H1 (cell line): ENCODE data around the gene KRTAP5-6. TPM values are rescaled to one million over a fixed set of nuclear protein-coding genes. Genes with fewer than 3 reads are reported as not detected.

Source experiments
- CTCF ChIA-PET: fragments of 300-600 bp; sonication (Branson Sonifier 250); formaldehyde crosslinking; loops from one replicate; lab custom pipeline; 2021; ENCODE audit not compliant: partially characterized antibody; lab: Charles Lee
- POLR2A ChIA-PET: fragments of 300-600 bp; sonication (Branson Sonifier 250); formaldehyde crosslinking; loops from one replicate; lab custom pipeline; 2021; ENCODE audit warnings: inconsistent platforms; ENCODE audit not compliant: partially characterized antibody; lab: Charles Lee
- DNase-seq, 2 experiments: peaks; one replicate each; pipeline versions ENCODE4 v3.0.0 to v3.0.0-alpha.2; 2010 to 2022; ENCODE audit warnings: low spot score in 2 of 2, low read depth in 1 of 2, mixed read lengths in 1 of 2
- FAIRE-seq: peaks from 2 replicates; lab custom pipeline; 2011; peaks lifted over from hg19 to GRCh38; lab: Jason Lieb, UNC
- H2AFZ ChIP-seq: 2 replicates; pipeline ENCODE4 v1.8.1; 2012; ENCODE audit warnings: low read length, inconsistent platforms
- H2AK5ac ChIP-seq: 2 replicates; pipeline ENCODE4 v1.6.1; 2013; ENCODE audit warnings: low read depth, low read length
- H2BK120ac ChIP-seq: replicated peaks from 2 replicates; pipeline ENCODE3; 2013; ENCODE audit warnings: low read depth, low read length, inconsistent platforms
- H2BK12ac ChIP-seq: 2 replicates; pipeline ENCODE4 v1.6.1; 2013; ENCODE audit warnings: low read depth, low read length
- H2BK15ac ChIP-seq: 2 replicates; pipeline ENCODE4 v1.6.1; 2013; ENCODE audit warnings: low read length
- H2BK20ac ChIP-seq: 2 replicates; pipeline ENCODE4 v1.6.1; 2013; ENCODE audit warnings: low read length
- H2BK5ac ChIP-seq: 2 replicates; pipeline ENCODE4 v1.6.1; 2013; ENCODE audit warnings: low read depth, low read length
- H3K14ac ChIP-seq: 2 replicates; pipeline ENCODE4 v1.6.1; 2013; ENCODE audit warnings: inconsistent platforms; ENCODE audit not compliant: insufficient read length
- H3K18ac ChIP-seq: 2 replicates; pipeline ENCODE4 v1.6.1; 2013; ENCODE audit warnings: low read length; ENCODE audit errors: extremely low read depth
- H3K23ac ChIP-seq: 2 replicates; pipeline ENCODE4 v1.6.1; 2013; ENCODE audit warnings: inconsistent platforms; ENCODE audit not compliant: insufficient read length
- H3K23me2 ChIP-seq: 2 replicates; pipeline ENCODE4 v1.6.1; 2013; ENCODE audit warnings: low read depth, low read length
- H3K27ac ChIP-seq: 2 replicates; pipeline ENCODE4 v1.6.1; 2011; ENCODE audit warnings: low read depth, low read length, inconsistent platforms
- H3K27me3 ChIP-seq, 4 experiments: replicated peaks in 1 of 4; 1 replicate in 1 of 4; 2 replicates in 3 of 4; pipeline versions ENCODE4 v1.6.1 to v1.8.1; 2011 to 2013; ENCODE audit warnings: low read length in 3 of 4, mild to moderate bottlenecking in 3 of 4, inconsistent platforms in 2 of 4, mixed read lengths in 2 of 4, moderate library complexity in 1 of 4; ENCODE audit not compliant: control insufficient read depth in 3 of 4, insufficient read depth in 3 of 4; ENCODE audit errors: extremely low read depth in 1 of 4
- H3K36me3 ChIP-seq, 4 experiments: 2 replicates each; pipeline versions ENCODE4 v1.6.1 to v1.8.1; 2011 to 2013; ENCODE audit warnings: mild to moderate bottlenecking in 4 of 4, low read length in 3 of 4, moderate library complexity in 2 of 4, control low read depth in 1 of 4, inconsistent platforms in 1 of 4; ENCODE audit not compliant: insufficient read depth in 4 of 4, control insufficient read depth in 2 of 4
- H3K4ac ChIP-seq: replicated peaks from 2 replicates; pipeline ENCODE3; 2013; ENCODE audit warnings: low read length, low read depth, mixed read lengths, inconsistent platforms; ENCODE audit not compliant: insufficient read length
- H3K4me1 ChIP-seq, 4 experiments: replicated peaks in 1 of 4; 1 replicate in 1 of 4; 2 replicates in 3 of 4; pipeline versions ENCODE4 v1.6.1 to v1.8.1; 2011 to 2013; ENCODE audit warnings: low read length in 3 of 4, inconsistent platforms in 2 of 4, mixed read lengths in 1 of 4; ENCODE audit not compliant: insufficient read depth in 4 of 4, control insufficient read depth in 3 of 4
- H3K4me2 ChIP-seq, 2 experiments: 2 replicates each; pipeline versions ENCODE4 v1.6.1 to v1.8.1; 2011 to 2013; ENCODE audit warnings: low read depth in 2 of 2, low read length in 2 of 2, control low read depth in 1 of 2, inconsistent platforms in 1 of 2, mild to moderate bottlenecking in 1 of 2; ENCODE audit not compliant: insufficient read depth in 1 of 2
- H3K4me3 ChIP-seq, 4 experiments: fragments of 200-600, 300-600 bp in 1 of 4; sonication (generic), shearing (Covaris generic), sonication (Bioruptor Twin) in 1 of 4; 2 replicates each; pipeline versions ENCODE4 v1.5.1 to v1.8.1; 2011 to 2016; ENCODE audit warnings: low read length in 4 of 4, low read depth in 3 of 4, control low read depth in 2 of 4, inconsistent platforms in 2 of 4, mild to moderate bottlenecking in 2 of 4, mixed read lengths in 1 of 4, moderate library complexity in 1 of 4; ENCODE audit not compliant: insufficient read depth in 2 of 4; ENCODE audit errors: extremely low read depth in 1 of 4
- H3K56ac ChIP-seq: replicated peaks from 2 replicates; pipeline ENCODE3; 2013; ENCODE audit warnings: low read depth, mild to moderate bottlenecking, mixed read lengths, low read length, inconsistent platforms; ENCODE audit not compliant: insufficient read length
- H3K79me1 ChIP-seq: 2 replicates; pipeline ENCODE4 v1.6.1; 2013; ENCODE audit warnings: low read depth, low read length, control low read depth
- H3K79me2 ChIP-seq, 2 experiments: 2 replicates each; pipeline versions ENCODE4 v1.6.1 to v1.8.1; 2012 to 2013; ENCODE audit warnings: low read length in 2 of 2, mild to moderate bottlenecking in 2 of 2, inconsistent platforms in 1 of 2; ENCODE audit not compliant: insufficient read depth in 2 of 2, control insufficient read depth in 1 of 2
- H3K9ac ChIP-seq, 4 experiments: replicated peaks in 1 of 4; 1 replicate in 1 of 4; 2 replicates in 3 of 4; pipeline versions ENCODE4 v1.6.1 to v1.8.1; 2011 to 2013; ENCODE audit warnings: low read depth in 3 of 4, low read length in 3 of 4, control low read depth in 2 of 4, mild to moderate bottlenecking in 2 of 4, moderate library complexity in 2 of 4, inconsistent platforms in 1 of 4; ENCODE audit errors: extremely low read depth in 1 of 4
- H3K9me3 ChIP-seq, 2 experiments: 2 replicates each; pipeline versions ENCODE4 v1.6.1 to v1.8.1; 2012 to 2013; ENCODE audit warnings: mild to moderate bottlenecking in 2 of 2, moderate library complexity in 2 of 2, control low read depth in 1 of 2, inconsistent platforms in 1 of 2, low read depth in 1 of 2, low read length in 1 of 2, mixed read lengths in 1 of 2; ENCODE audit not compliant: insufficient read depth in 2 of 2
- H4K20me1 ChIP-seq, 2 experiments: replicated peaks in 1 of 2; 2 replicates each; pipeline versions ENCODE3 to v1.8.1; 2011 to 2013; ENCODE audit warnings: inconsistent platforms in 2 of 2, low read length in 2 of 2, mild to moderate bottlenecking in 1 of 2; ENCODE audit not compliant: insufficient read depth in 2 of 2, control insufficient read depth in 1 of 2
- H4K5ac ChIP-seq: 2 replicates; pipeline ENCODE4 v1.6.1; 2013; ENCODE audit warnings: low read length, low read depth, mixed read lengths, inconsistent platforms; ENCODE audit not compliant: insufficient read length
- H4K8ac ChIP-seq: 2 replicates; pipeline ENCODE4 v1.8.0; 2013; ENCODE audit warnings: mild to moderate bottlenecking, moderate library complexity, low read length, inconsistent platforms; ENCODE audit not compliant: insufficient read depth; ENCODE audit errors: extremely low read depth
- H4K91ac ChIP-seq: replicated peaks from 2 replicates; pipeline ENCODE3; 2013; ENCODE audit warnings: low read length, mixed read lengths, inconsistent platforms; ENCODE audit not compliant: insufficient read length
- RFX5 ChIP-seq: IDR thresholded peaks from 2 replicates; pipeline ENCODE4 v1.6.1; 2011; ENCODE audit warnings: low read depth, low read length, improper control_type of control experiment, borderline replicate concordance
- SIN3A ChIP-seq, 2 experiments: IDR thresholded peaks in 1 of 2; conservative IDR thresholded peaks in 1 of 2; 2 replicates each; pipeline ENCODE4 v1.6.1; 2011 to 2012; ENCODE audit warnings: low read length in 2 of 2, improper control_type of control experiment in 1 of 2, low read depth in 1 of 2, mild to moderate bottlenecking in 1 of 2
- WGBS, 2 experiments: shearing (Covaris generic) in 1 of 2; methylation state at CpG; one replicate each; pipeline versions ENCODE4 v1.1.6 to v1.1.7; 2013 to 2015; ENCODE audit warnings: low lambda C conversion rate in 2 of 2, mixed read lengths in 2 of 2, inconsistent platforms in 1 of 2, low coverage in 1 of 2, missing lambda C conversion rate in 1 of 2; ENCODE audit not compliant: insufficient replicate concordance in 2 of 2, insufficient coverage in 1 of 2, insufficient read length in 1 of 2; ENCODE audit errors: extremely low coverage in 1 of 2, missing lambda C conversion rate in 1 of 2; 5-methylcytosine and 5-hydroxymethylcytosine counted together
- polyA plus RNA-seq, 7 experiments: library from polyadenylated mRNA; depleted of rRNA in 3 of 7; stranded (reverse) in 5 of 7; unstranded in 2 of 7; fragments of >200 nt in 5 of 7; fragments of 200-250 nt in 2 of 7; gene quantifications; 1 replicate in 5 of 7; 2 replicates in 1 of 7; 4 replicates in 1 of 7; pipeline versions ENCODE4 v1.2.1 to v1.2.3, GENCODE V29; 2011 to 2013; ENCODE audit warnings: missing spikeins in 2 of 7, mixed read lengths in 2 of 7
- total RNA-seq: library from RNA; stranded (reverse); fragmentation: NEBNext Ultra II Directional; extraction: Animal tissue kit (Norgen Biotek cat#: 25700); gene quantifications from 2 replicates; pipeline ENCODE4 v1.2.1, GENCODE V29; 2021

Gene KRTAP5-6
- total and polyA plus RNA-seq, 2 of the 8 experiments (the other 6 are each of a cell fraction or from before 2014, with no cell fraction given), result not detected

DNA sequence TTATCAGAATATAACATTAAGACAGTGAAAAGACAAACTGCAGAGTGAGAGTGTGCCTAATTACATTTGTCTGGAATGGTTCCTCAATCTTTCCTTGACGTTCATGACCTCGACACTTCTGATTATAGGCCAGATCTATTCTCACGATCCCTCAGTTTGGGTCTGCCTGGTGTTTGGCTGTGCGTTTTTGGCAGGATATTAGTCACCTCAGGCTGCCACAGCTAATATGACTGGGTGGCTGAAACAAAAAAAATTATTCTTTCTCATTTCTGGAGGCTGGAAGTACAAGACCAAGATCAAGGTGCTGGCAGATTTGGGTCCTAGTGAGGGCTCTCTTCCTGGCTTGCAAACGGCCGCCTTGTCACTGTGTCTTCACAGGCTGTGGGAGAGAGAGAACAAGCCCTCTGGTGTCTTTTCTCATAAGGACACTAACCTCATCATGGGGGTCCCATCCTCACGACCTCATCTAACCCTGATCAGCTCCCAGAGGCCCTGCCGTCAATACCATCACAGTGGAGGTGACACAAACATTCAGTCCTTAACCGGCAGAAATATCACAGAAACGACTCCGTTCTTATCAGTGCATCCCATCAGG lies 30.2 kb downstream of the KRTAP5-6 start:
- Histone ChIP-seq H4K20me1 (peaks cover 2 to 10% of the 10 kb centered on the region in 2 experiments), H2AK5ac (no peak overlapping the region), H3K4me1 (no peaks in the 10 kb centered on the region), H2BK20ac (no peak overlapping the region), H4K8ac (no peak overlapping the region), H3K36me3 (peaks cover 0 to 4% (median 0%) of the 10 kb centered on the region in 4 experiments; a peak in 1 of 8 replicates), H2BK15ac (no peak overlapping the region), H2BK12ac (no peak overlapping the region), H3K79me1 (no peaks in the 10 kb centered on the region), H4K91ac (no peak overlapping the region), H3K18ac (no peak overlapping the region), H3K23ac (no peak overlapping the region), H4K5ac (no peak overlapping the region), H2AFZ (no peak overlapping the region), H3K4me3 (no peak overlapping the region), H3K56ac (no peak overlapping the region), H3K79me2 (peaks cover 0 to 7% of the 10 kb centered on the region in 2 experiments; a peak in 1 of 4 replicates), H2BK120ac (no peak overlapping the region), H3K9me3 (peaks cover 0 to 2% of the 10 kb centered on the region in 2 experiments; a peak in 1 of 4 replicates), H3K27ac (no peak overlapping the region), H3K4me2 (no peak overlapping the region), H2BK5ac (no peak overlapping the region), H3K4ac (no peak overlapping the region), H3K14ac (no peak overlapping the region), H3K9ac (no peak overlapping the region), H3K27me3 (peaks cover 0 to 5% (median 1%) of the 10 kb centered on the region in 4 experiments; a peak in 2 of 7 replicates), H3K23me2 (peaks cover 12% of the 10 kb centered on the region)
- POLR2A ChIA-PET, result no interaction called here
- TF ChIP-seq RFX5 (no peak), SIN3A (conservative IDR thresholded peaks at IDR 0.05 in 1 of 2, IDR thresholded peaks at IDR 0.05 in 1 of 2; ENCODE audit: low read depth in 1 of 2, low read length in 2 of 2) (no peak)
- DNase-seq (no peak), FAIRE-seq (no peak)
- CTCF ChIA-PET, result interaction anchor here (1.6 to 2.2 kb wide), 2 partner anchors 34 to 106 kb away, joined by 8 read pairs; no protein-coding TSS in a partner anchor
- WGBS, 2 experiments, result 80% methylated on average over 11 of the region's 11 CpGs; no CpG with 5 or more reads in 1 of the 2 experiments
